WTC11 (cell line): Measurements from ENCODE around the gene CREB3L1. TPM values are rescaled to one million over a fixed set of nuclear protein-coding genes. Genes with fewer than 3 reads are reported as not detected.

Source experiments
- ATF3 ChIP-seq: sonication (generic); formaldehyde crosslinking; conservative IDR thresholded peaks from 2 replicates; pipeline ENCODE4 v1.8.1; 2022; ENCODE audit warnings: mild to moderate bottlenecking, missing genetic modification reagents
- CDX4 ChIP-seq: fragments of 250-450 bp; sonication (Bioruptor Pico); IDR thresholded peaks from 2 replicates; pipeline ENCODE4 v1.9.0; 2021; ENCODE audit warnings: moderate library complexity, mild to moderate bottlenecking, inconsistent platforms, borderline replicate concordance
- CREB1 ChIP-seq: sonication (generic); formaldehyde crosslinking; IDR thresholded peaks from 2 replicates; pipeline ENCODE4 v1.8.0; 2023; ENCODE audit warnings: mild to moderate bottlenecking, missing genetic modification reagents
- E2F4 ChIP-seq: sonication (generic); formaldehyde crosslinking; IDR thresholded peaks from 2 replicates; pipeline ENCODE4 v1.8.1; 2022; ENCODE audit warnings: low read depth, mild to moderate bottlenecking, moderate library complexity, missing genetic modification reagents, borderline replicate concordance
- E2F5 ChIP-seq: sonication (generic); formaldehyde crosslinking; IDR thresholded peaks from 2 replicates; pipeline ENCODE4 v1.8.1; 2022; ENCODE audit warnings: mild to moderate bottlenecking, moderate library complexity, missing genetic modification reagents
- ELF4 ChIP-seq: sonication (generic); formaldehyde crosslinking; IDR thresholded peaks from 2 replicates; pipeline ENCODE4 v1.8.1; 2022; ENCODE audit warnings: low read depth, mild to moderate bottlenecking, moderate library complexity, missing genetic modification reagents
- FOXK1 ChIP-seq: sonication (generic); formaldehyde crosslinking; IDR thresholded peaks from 2 replicates; pipeline ENCODE4 v1.8.0; 2022; ENCODE audit warnings: mild to moderate bottlenecking, moderate library complexity, missing genetic modification reagents
- GTF2I ChIP-seq: fragments of 250-450 bp; sonication (Bioruptor Pico); conservative IDR thresholded peaks from 2 replicates; pipeline ENCODE4 v1.4.0; 2021; ENCODE audit warnings: mild to moderate bottlenecking
- HMGA2 ChIP-seq: fragments of 250-450 bp; sonication (Bioruptor Pico); IDR thresholded peaks from 2 replicates; pipeline ENCODE4 v1.4.0; 2021; ENCODE audit warnings: mild to moderate bottlenecking, moderate library complexity
- JUN ChIP-seq: sonication (generic); formaldehyde crosslinking; IDR thresholded peaks from 2 replicates; pipeline ENCODE4 v1.8.0; 2023; ENCODE audit warnings: mild to moderate bottlenecking, missing genetic modification reagents
- MAX ChIP-seq: sonication (generic); formaldehyde crosslinking; IDR thresholded peaks from 2 replicates; pipeline ENCODE4 v1.8.0; 2022; ENCODE audit warnings: mild to moderate bottlenecking, missing genetic modification reagents
- MLX ChIP-seq: sonication (generic); formaldehyde crosslinking; IDR thresholded peaks from 2 replicates; pipeline ENCODE4 v1.8.1; 2023; ENCODE audit warnings: mild to moderate bottlenecking, missing genetic modification reagents, moderate library complexity
- MXD4 ChIP-seq: fragments of 250-450 bp; sonication (Bioruptor Pico); IDR thresholded peaks from 2 replicates; pipeline ENCODE4 v1.8.0; 2021; ENCODE audit warnings: mild to moderate bottlenecking, moderate library complexity, borderline replicate concordance
- NR3C1 ChIP-seq: sonication (generic); formaldehyde crosslinking; conservative IDR thresholded peaks from 2 replicates; pipeline ENCODE4 v1.8.1; 2023; ENCODE audit warnings: low read depth, mild to moderate bottlenecking, missing genetic modification reagents
- OVOL2 ChIP-seq: fragments of 250-450 bp; sonication (Bioruptor Pico); IDR thresholded peaks from 2 replicates; pipeline ENCODE4 v1.9.0; 2021; ENCODE audit warnings: mild to moderate bottlenecking, borderline replicate concordance
- SMAD3 ChIP-seq: sonication (generic); formaldehyde crosslinking; IDR thresholded peaks from 2 replicates; pipeline ENCODE4 v1.8.0; 2022; ENCODE audit warnings: missing genetic modification reagents, mild to moderate bottlenecking, borderline replicate concordance
- TCF7 ChIP-seq: sonication (generic); formaldehyde crosslinking; IDR thresholded peaks from 2 replicates; pipeline ENCODE4 v1.8.0; 2022; ENCODE audit warnings: mild to moderate bottlenecking, low read depth, missing genetic modification reagents, moderate library complexity
- TP53 ChIP-seq: sonication (generic); formaldehyde crosslinking; IDR thresholded peaks from 2 replicates; pipeline ENCODE4 v1.8.1; 2023; ENCODE audit warnings: mild to moderate bottlenecking, missing genetic modification reagents
- ZBTB21 ChIP-seq: sonication (generic); formaldehyde crosslinking; IDR thresholded peaks from 2 replicates; pipeline ENCODE4 v1.8.1; 2023; ENCODE audit warnings: mild to moderate bottlenecking, missing genetic modification reagents, borderline replicate concordance
- ZBTB43 ChIP-seq: sonication (generic); formaldehyde crosslinking; IDR thresholded peaks from 2 replicates; pipeline ENCODE4 v1.8.1; 2023; ENCODE audit warnings: mild to moderate bottlenecking, missing genetic modification reagents
- ZMAT4 ChIP-seq: fragments of 250-450 bp; sonication (Bioruptor Pico); IDR thresholded peaks from 2 replicates; pipeline ENCODE4 v1.9.0; 2021; ENCODE audit warnings: mild to moderate bottlenecking
- ZNF281 ChIP-seq: sonication (generic); formaldehyde crosslinking; IDR thresholded peaks from 2 replicates; pipeline ENCODE4 v1.8.0; 2023; ENCODE audit warnings: mild to moderate bottlenecking, missing genetic modification reagents
- ZNF317 ChIP-seq: sonication (generic); formaldehyde crosslinking; IDR thresholded peaks from 2 replicates; pipeline ENCODE4 v1.8.1; 2023; ENCODE audit warnings: low read depth, mild to moderate bottlenecking, moderate library complexity, missing genetic modification reagents, borderline replicate concordance
- ZNF416 ChIP-seq: fragments of 250-450 bp; sonication (Bioruptor Pico); IDR thresholded peaks from 2 replicates; pipeline ENCODE4 v1.9.0; 2021; ENCODE audit warnings: mild to moderate bottlenecking, inconsistent platforms
- ZNF423 ChIP-seq: fragments of 250-450 bp; sonication (Bioruptor Pico); IDR thresholded peaks from 2 replicates; pipeline ENCODE4 v2.1.2; 2022; ENCODE audit warnings: mild to moderate bottlenecking, moderate library complexity
- ZNF671 ChIP-seq: fragments of 250-450 bp; sonication (Bioruptor Pico); IDR thresholded peaks from 2 replicates; pipeline ENCODE4 v1.8.0; 2021; ENCODE audit warnings: mild to moderate bottlenecking
- total RNA-seq: library from RNA; stranded (reverse); gene quantifications from 3 replicates; pipeline ENCODE4 v1.2.3, GENCODE V29; 2021

CREB3L1 gene
- total RNA-seq, 1 experiment from 2014 or later, result 10.9 TPM

GRCh38 chr11:46238078-46238966 lies 39.1 kb upstream of the CREB3L1 start (continued):
- no peak for TF ChIP-seq CREB1 (CRISPR knock-in tag)
- TF ChIP-seq SMAD3 (CRISPR knock-in tag), result no peak
- TF ChIP-seq ZNF671, result no peak
- TF ChIP-seq MXD4 (CRISPR knock-in tag), result no peak
- TF ChIP-seq ZBTB43 (CRISPR knock-in tag), result no peak
- peak; percentile 33; the same call in 1 of the 2 replicates for TF ChIP-seq ZNF317 (CRISPR knock-in tag)
- no peak for TF ChIP-seq MLX
- TF ChIP-seq OVOL2 (CRISPR knock-in tag), result no peak
- no peak for TF ChIP-seq ZBTB21 (CRISPR knock-in tag)
- no peak for TF ChIP-seq TCF7 (CRISPR knock-in tag)
- no peak for TF ChIP-seq ATF3 (CRISPR knock-in tag)
- TF ChIP-seq MAX (CRISPR knock-in tag), result peak; percentile 10; the same call in 1 of the 2 replicates
- TF ChIP-seq TP53, result 0 out of 2 replicates have a peak, but pooled peaks have one; percentile 68
- TF ChIP-seq FOXK1 (CRISPR knock-in tag), result peak; percentile 72; the same call in 1 of the 2 replicates
- TF ChIP-seq HMGA2 (CRISPR knock-in tag), result no peak
- no peak for TF ChIP-seq ZNF416 (CRISPR knock-in tag)
- no peak for TF ChIP-seq NR3C1
- TF ChIP-seq ZMAT4 (CRISPR knock-in tag), result no peak
- TF ChIP-seq E2F5, result no peak; the same call in 1 of the 2 replicates
- no peak for TF ChIP-seq CDX4 (CRISPR knock-in tag)
- TF ChIP-seq ZNF423 (CRISPR knock-in tag), result 0 out of 2 replicates have a peak, but pooled peaks have one; percentile 28
- peak; percentile 73; the same call in 1 of the 2 replicates for TF ChIP-seq GTF2I (CRISPR knock-in tag)
- TF ChIP-seq ELF4 (CRISPR knock-in tag), result no peak
- no peak for TF ChIP-seq E2F4
- no peak for TF ChIP-seq ZNF281
- peak; percentile 70; the same call in 1 of the 2 replicates for TF ChIP-seq JUN (CRISPR knock-in tag)
